Body of pancreas (tissue), 4 donors: Measurements from ENCODE around the gene RALGAPA1.

Experiments
- CTCF ChIP-seq, 7 experiments: fragments of 450-650 bp in 4 of 7; fragments of 200-600 bp in 3 of 7; sonication (generic) in 3 of 7; IDR thresholded peaks; one replicate each; pipeline ENCODE4 v1.5.1; 2016 to 2019; ENCODE audit warnings: antibody characterized with exemption in 7 of 7
- POLR2A ChIP-seq, 3 donors: fragments of 450-650 bp; IDR thresholded peaks; one replicate each; pipeline ENCODE4 v1.6.1; 2016; ENCODE audit warnings: antibody characterized with exemption in 3 of 3, mild to moderate bottlenecking in 2 of 3

GRCh38 chr14:35653045-35653444, 156.1 kb downstream of the RALGAPA1 start:
- no peak for TF ChIP-seq CTCF (IDR thresholded peaks at IDR 0.05)
- no peak for TF ChIP-seq POLR2A (IDR thresholded peaks at IDR 0.05)
